K562 (cell line): Measurements from ENCODE around the gene FGD1. TPM values are rescaled to one million over a fixed set of nuclear protein-coding genes. Genes with fewer than 3 reads are reported as not detected.
A peak's percentile ranks its signal among the peaks of the same experiment; 100 is the strongest.

Experiments used
- ATF7 ChIP-seq: fragments of 450-650 bp; IDR thresholded peaks from 2 replicates; pipeline ENCODE4 v1.7.1; 2014; ENCODE audit warnings: mild to moderate bottlenecking, moderate library complexity
- BHLHE40 ChIP-seq: IDR thresholded peaks from 2 replicates; pipeline ENCODE4 v1.6.1; 2011; ENCODE audit warnings: low read length, improper control_type of control experiment
- DACH1 ChIP-seq: fragments of 450-650 bp; IDR thresholded peaks from 2 replicates; pipeline ENCODE4 v1.6.1; 2018; ENCODE audit not compliant: partially characterized antibody
- DMBX1 ChIP-seq: fragments of 250-450 bp; sonication (Bioruptor Pico); IDR thresholded peaks from 2 replicates; pipeline ENCODE4 v1.8.0; 2022; ENCODE audit warnings: inconsistent platforms, mild to moderate bottlenecking, moderate library complexity, borderline replicate concordance
- EGR1 ChIP-seq: fragments of 450-650 bp; conservative IDR thresholded peaks from 2 replicates; pipeline ENCODE4 v1.6.1; 2017; ENCODE audit warnings: mild to moderate bottlenecking
- ELF2 ChIP-seq: fragments of 250-450 bp; sonication (Bioruptor Pico); IDR thresholded peaks from 2 replicates; pipeline ENCODE4 v1.5.0; 2021; ENCODE audit warnings: mild to moderate bottlenecking
- ETV6 ChIP-seq, 3 experiments: fragments of 150-350 bp in 1 of 3; sonication (generic) in 1 of 3; formaldehyde crosslinking in 1 of 3; IDR thresholded peaks; 2 replicates each; pipeline versions ENCODE4 v1.6.1 to v1.8.0; 2014 to 2022; ENCODE audit warnings: borderline replicate concordance in 2 of 3, low read depth in 2 of 3, antibody characterized with exemption in 1 of 3, low read length in 1 of 3, mild to moderate bottlenecking in 1 of 3, missing genetic modification reagents in 1 of 3
- GABPA ChIP-seq: fragments of 200-800 bp; sonication (Bioruptor generic); conservative IDR thresholded peaks from 2 replicates; pipeline ENCODE4 v1.6.1; 2016; ENCODE audit warnings: low read depth, missing genetic modification characterization, missing compliant biosample characterization
- IRF2 ChIP-seq: sonication (generic); formaldehyde crosslinking; IDR thresholded peaks from 2 replicates; pipeline ENCODE4 v1.8.1; 2022; ENCODE audit warnings: mild to moderate bottlenecking, missing genetic modification reagents
- KDM1A ChIP-seq, 2 experiments: fragments of 450-650 bp; IDR thresholded peaks; 2 replicates each; pipeline ENCODE4 v1.6.1; 2016; ENCODE audit warnings: mild to moderate bottlenecking in 2 of 2
- L3MBTL2 ChIP-seq: fragments of 450-650 bp; IDR thresholded peaks from 2 replicates; pipeline ENCODE4 v1.6.1; 2016; ENCODE audit warnings: mild to moderate bottlenecking, moderate library complexity
- MAFK ChIP-seq: IDR thresholded peaks from 2 replicates; pipeline ENCODE4 v1.6.1; 2011; ENCODE audit warnings: low read length, improper control_type of control experiment
- NBN ChIP-seq: fragments of 450-650 bp; IDR thresholded peaks from 2 replicates; pipeline ENCODE4 v1.6.1; 2016; ENCODE audit warnings: low read depth, mild to moderate bottlenecking
- NCOR1 ChIP-seq: fragments of 450-650 bp; IDR thresholded peaks from 2 replicates; pipeline ENCODE4 v1.6.1; 2016; ENCODE audit warnings: mild to moderate bottlenecking, moderate library complexity
- PML ChIP-seq: IDR thresholded peaks from 2 replicates; pipeline ENCODE4 v1.6.1; 2012; ENCODE audit warnings: low read length, inconsistent platforms
- RNF2 ChIP-seq: sonication (generic); IDR thresholded peaks from 2 replicates; pipeline ENCODE4 v1.6.1; 2016
- SP1 ChIP-seq: sonication (generic); formaldehyde crosslinking; IDR thresholded peaks from 2 replicates; pipeline ENCODE4 v1.8.1; 2022; ENCODE audit warnings: mild to moderate bottlenecking, missing genetic modification reagents
- TAF7 ChIP-seq: fragments of 450-650 bp; IDR thresholded peaks from 2 replicates; pipeline ENCODE4 v1.6.1; 2016; ENCODE audit warnings: missing genetic modification characterization, missing compliant biosample characterization
- USF1 ChIP-seq: sonication (generic); formaldehyde crosslinking; IDR thresholded peaks from 2 replicates; pipeline ENCODE4 v1.9.0; 2022; ENCODE audit warnings: mild to moderate bottlenecking, missing genetic modification reagents
- ZC3H8 ChIP-seq: fragments of 450-650 bp; IDR thresholded peaks from 2 replicates; pipeline ENCODE4 v1.6.1; 2017
- ZNF140 ChIP-seq: fragments of 250-450 bp; sonication (Bioruptor Pico); IDR thresholded peaks from 2 replicates; pipeline ENCODE4 v1.8.0; 2021; ENCODE audit warnings: moderate library complexity, mild to moderate bottlenecking, inconsistent platforms
- ZNF644 ChIP-seq: fragments of 200-800 bp; sonication (Bioruptor generic); IDR thresholded peaks from 2 replicates; pipeline ENCODE4 v1.6.1; 2016; ENCODE audit warnings: low read depth, missing genetic modification characterization, missing compliant biosample characterization
- polyA plus RNA-seq, 8 experiments: library from polyadenylated mRNA; depleted of rRNA in 4 of 8; stranded (reverse) in 5 of 8; unstranded in 3 of 8; fragments of >200 nt; fragmentation: Nextera tagmentation in 2 of 8; fragmentation: Illumina TruSeq in 1 of 8; extraction: Ambion mirVana in 2 of 8; extraction: Trizol in 1 of 8; gene quantifications; 2 replicates each; pipeline versions ENCODE4 v1.2.1 to v1.2.3, GENCODE V29; 2011 to 2014; ENCODE audit warnings: inconsistent platforms in 1 of 8, missing spikeins in 1 of 8
- total RNA-seq, 7 experiments: library from RNA; depleted of rRNA in 6 of 7; stranded (reverse); fragments of >200 nt in 6 of 7; fragmentation: Illumina TruSeq in 2 of 7; extraction: Trizol in 2 of 7; gene quantifications; 2 replicates each; pipeline versions ENCODE4 v1.2.1 to v1.2.3, GENCODE V29; 2011 to 2021; ENCODE audit warnings: low replicate concordance in 1 of 7
- TF ChIP-seq, protein P1 (sequence below): fragments of 450-650 bp; formaldehyde crosslinking; IDR thresholded peaks from 2 replicates; pipeline ENCODE4 v1.4.0; 2022; ENCODE audit warnings: missing genetic modification characterization
- TF ChIP-seq, protein P2 (sequence below), 3 experiments: IDR thresholded peaks in 2 of 3; conservative IDR thresholded peaks in 1 of 3; 2 replicates each; pipeline ENCODE4 v1.5.1; 2011 to 2012; ENCODE audit warnings: low read length in 3 of 3, mild to moderate bottlenecking in 3 of 3, control low read depth in 2 of 3, improper control_type of control experiment in 1 of 3, inconsistent platforms in 1 of 3, low read depth in 1 of 3, mixed read lengths in 1 of 3, moderate library complexity in 1 of 3; ENCODE audit not compliant: insufficient read depth in 2 of 3
- TF ChIP-seq, protein P3 (sequence below): sonication (generic); formaldehyde crosslinking; IDR thresholded peaks from 2 replicates; pipeline ENCODE4 v1.9.0; 2022; ENCODE audit warnings: mild to moderate bottlenecking, missing genetic modification reagents

FGD1 gene
- total and polyA plus RNA-seq, 9 of the 15 experiments (the other 6 are each of a cell fraction or from before 2014, with no cell fraction given) = 0.01 to 0.09 (median 0.04) TPM; not detected in 2

DNA sequence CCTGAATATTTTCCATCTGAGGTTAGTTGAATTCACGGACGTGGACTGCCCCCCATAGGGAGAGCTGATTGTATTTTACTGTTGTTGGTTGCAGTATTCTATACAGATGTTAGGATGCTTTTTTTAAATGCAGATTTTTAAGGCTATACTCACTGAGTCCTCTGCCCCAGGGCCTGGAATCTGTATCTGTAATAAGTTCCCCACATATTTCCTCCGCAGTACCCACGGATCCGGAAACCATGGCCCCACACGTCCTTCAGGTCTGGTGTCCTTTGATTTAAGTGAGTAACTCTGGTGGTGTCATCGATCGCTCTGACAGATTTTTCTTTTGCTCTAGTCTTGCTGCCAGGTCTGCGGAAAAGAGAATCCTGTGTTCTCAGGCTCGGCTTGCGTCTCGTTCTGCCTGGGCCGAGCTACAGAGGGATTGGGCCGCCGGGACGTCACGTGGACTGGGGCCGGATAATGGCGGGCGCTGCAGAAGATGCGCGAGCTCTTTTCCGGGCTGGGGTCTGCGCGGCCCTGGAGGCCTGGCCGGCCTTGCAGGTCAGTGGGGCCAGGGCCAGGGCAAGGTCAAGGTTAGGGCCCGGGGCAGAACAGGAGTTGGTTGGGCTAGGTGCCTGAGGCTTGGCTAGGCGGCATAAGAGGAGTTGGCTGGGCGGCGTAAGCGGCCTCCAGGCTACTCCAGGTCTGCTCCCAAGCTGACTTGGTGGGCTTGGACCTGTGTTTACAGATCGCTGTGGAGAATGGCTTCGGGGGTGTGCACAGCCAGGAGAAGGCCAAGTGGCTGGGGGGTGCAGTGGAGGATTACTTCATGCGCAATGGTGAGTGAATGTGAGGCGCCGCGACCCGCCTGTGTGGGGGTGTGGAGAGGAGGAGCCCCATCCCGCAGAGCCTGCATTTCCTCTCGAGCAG lies 55.8 kb downstream of the FGD1 start, which contains the start of gene TSR2 (continued):
- TF ChIP-seq DACH1 = no peak
- TF ChIP-seq IRF2 (CRISPR knock-in tag) = no peak
- TF ChIP-seq, protein P1, sequence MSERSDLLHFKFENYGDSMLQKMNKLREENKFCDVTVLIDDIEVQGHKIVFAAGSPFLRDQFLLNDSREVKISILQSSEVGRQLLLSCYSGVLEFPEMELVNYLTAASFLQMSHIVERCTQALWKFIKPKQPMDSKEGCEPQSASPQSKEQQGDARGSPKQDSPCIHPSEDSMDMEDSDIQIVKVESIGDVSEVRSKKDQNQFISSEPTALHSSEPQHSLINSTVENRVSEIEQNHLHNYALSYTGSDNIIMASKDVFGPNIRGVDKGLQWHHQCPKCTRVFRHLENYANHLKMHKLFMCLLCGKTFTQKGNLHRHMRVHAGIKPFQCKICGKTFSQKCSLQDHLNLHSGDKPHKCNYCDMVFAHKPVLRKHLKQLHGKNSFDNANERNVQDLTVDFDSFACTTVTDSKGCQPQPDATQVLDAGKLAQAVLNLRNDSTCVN (CRISPR knock-in tag) = no peak
- TF ChIP-seq ZNF140 (CRISPR knock-in tag) = no peak
- peak; percentile 55; the same call in 1 of the 2 replicates for TF ChIP-seq ELF2 (CRISPR knock-in tag)
- peak; percentile 36; the same call in 1 of the 2 replicates for TF ChIP-seq PML
- TF ChIP-seq, protein P2, sequence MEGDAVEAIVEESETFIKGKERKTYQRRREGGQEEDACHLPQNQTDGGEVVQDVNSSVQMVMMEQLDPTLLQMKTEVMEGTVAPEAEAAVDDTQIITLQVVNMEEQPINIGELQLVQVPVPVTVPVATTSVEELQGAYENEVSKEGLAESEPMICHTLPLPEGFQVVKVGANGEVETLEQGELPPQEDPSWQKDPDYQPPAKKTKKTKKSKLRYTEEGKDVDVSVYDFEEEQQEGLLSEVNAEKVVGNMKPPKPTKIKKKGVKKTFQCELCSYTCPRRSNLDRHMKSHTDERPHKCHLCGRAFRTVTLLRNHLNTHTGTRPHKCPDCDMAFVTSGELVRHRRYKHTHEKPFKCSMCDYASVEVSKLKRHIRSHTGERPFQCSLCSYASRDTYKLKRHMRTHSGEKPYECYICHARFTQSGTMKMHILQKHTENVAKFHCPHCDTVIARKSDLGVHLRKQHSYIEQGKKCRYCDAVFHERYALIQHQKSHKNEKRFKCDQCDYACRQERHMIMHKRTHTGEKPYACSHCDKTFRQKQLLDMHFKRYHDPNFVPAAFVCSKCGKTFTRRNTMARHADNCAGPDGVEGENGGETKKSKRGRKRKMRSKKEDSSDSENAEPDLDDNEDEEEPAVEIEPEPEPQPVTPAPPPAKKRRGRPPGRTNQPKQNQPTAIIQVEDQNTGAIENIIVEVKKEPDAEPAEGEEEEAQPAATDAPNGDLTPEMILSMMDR (IDR thresholded peaks at IDR 0.05 in 2 of 3, conservative IDR thresholded peaks at IDR 0.05 in 1 of 3; ENCODE audit: insufficient read depth in 2 of 3, low read depth in 1 of 3, low read length in 3 of 3) = peak in 2 of 3 experiments; percentile 12 to 24; a peak in 1 of 6 replicates
- peak; percentile 64 for TF ChIP-seq NCOR1
- TF ChIP-seq RNF2 = peak; percentile 67
- peak; percentile 39; the same call in 1 of the 2 replicates for TF ChIP-seq SP1 (CRISPR knock-in tag)
- 0 out of 4 replicates have a peak, but pooled peaks of 1 of the 2 experiments have one; percentile 11 for TF ChIP-seq KDM1A (IDR thresholded peaks at IDR 0.05)
- 0 out of 2 replicates have a peak, but pooled peaks have one; percentile 29 for TF ChIP-seq ZNF644 (tag)
- 0 out of 2 replicates have a peak, but pooled peaks have one; percentile 50 for TF ChIP-seq TAF7
- TF ChIP-seq L3MBTL2 = peak; percentile 78
- TF ChIP-seq GABPA (tag) = 0 out of 2 replicates have a peak, but pooled peaks have one; percentile 34
- TF ChIP-seq MAFK = peak; percentile 30; the same call in 1 of the 2 replicates
- peak; percentile 69 for TF ChIP-seq ATF7
- no peak for TF ChIP-seq ETV6 (IDR thresholded peaks at IDR 0.05; ENCODE audit: borderline replicate concordance in 1 of 2, low read depth in 2 of 2, low read length in 1 of 2)
- TF ChIP-seq ETV6 (CRISPR knock-in tag; IDR thresholded peaks at IDR 0.05; ENCODE audit: borderline replicate concordance) = no peak
- no peak; the same call in 1 of the 2 replicates for TF ChIP-seq NBN
- TF ChIP-seq EGR1 = peak; percentile 38; the same call in 1 of the 2 replicates
- no peak for TF ChIP-seq DMBX1
- no peak for TF ChIP-seq ZC3H8
- TF ChIP-seq BHLHE40 = peak; percentile 44; the same call in 1 of the 2 replicates
- TF ChIP-seq USF1 = peak; percentile 95
- TF ChIP-seq, protein P3, sequence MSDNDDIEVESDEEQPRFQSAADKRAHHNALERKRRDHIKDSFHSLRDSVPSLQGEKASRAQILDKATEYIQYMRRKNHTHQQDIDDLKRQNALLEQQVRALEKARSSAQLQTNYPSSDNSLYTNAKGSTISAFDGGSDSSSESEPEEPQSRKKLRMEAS (CRISPR knock-in tag) = peak; percentile 66
